ENCODE results near the gene SPAG7.
A peak's percentile ranks its signal among the peaks of the same experiment; 100 is the strongest.

The SPAG7 gene, protein sequence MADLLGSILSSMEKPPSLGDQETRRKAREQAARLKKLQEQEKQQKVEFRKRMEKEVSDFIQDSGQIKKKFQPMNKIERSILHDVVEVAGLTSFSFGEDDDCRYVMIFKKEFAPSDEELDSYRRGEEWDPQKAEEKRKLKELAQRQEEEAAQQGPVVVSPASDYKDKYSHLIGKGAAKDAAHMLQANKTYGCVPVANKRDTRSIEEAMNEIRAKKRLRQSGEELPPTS

DNA sequence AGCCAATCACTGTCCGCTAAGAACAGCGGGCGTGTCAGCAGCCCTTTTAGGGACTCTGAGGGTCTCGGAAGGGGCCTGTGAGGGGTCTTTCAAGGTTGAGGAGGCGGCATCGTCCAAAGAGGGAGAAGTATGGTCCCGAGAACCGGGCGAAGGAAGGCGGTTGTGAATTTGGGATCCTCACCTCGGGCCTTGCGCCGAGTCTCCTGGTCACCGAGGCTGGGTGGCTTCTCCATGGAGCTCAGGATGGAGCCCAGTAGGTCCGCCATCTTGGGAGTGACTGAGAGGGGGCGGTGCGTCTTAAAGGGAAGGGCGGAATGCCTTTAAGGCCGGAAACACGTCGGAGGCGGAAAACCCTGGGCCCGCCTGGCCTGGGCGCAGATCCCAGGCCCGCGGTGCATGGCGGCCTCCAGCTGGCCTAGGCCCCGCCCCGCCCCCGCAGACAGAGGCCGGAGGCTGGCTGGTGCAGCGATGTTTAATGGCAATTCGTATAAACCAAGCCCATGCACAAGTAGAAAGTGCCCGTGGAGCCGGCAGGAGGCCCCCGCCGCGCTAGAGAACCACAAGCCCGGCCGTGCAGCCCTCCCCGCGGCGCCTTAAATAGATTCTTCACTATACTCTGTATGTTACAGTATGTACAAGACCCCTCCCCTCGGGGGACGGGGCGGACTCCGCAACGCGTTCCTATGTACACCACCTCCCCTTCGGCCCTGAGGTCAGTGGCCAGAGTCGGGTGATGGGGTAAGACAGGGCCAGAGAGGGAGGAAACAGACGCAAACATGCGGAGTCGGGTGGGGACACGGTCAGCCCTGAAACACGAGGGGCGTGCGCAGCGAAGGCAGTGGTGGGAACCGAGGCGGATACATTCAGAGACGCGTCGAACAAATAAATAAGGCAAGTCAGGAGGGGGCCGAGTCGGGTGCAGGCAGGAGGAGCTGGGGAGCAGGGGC is at the start of gene SPAG7:
Gene SPAG7 (minus strand): TSS at position 279 of the 947 bp plus-strand sequence. CDS start 13 bp downstream, at position 266.
- TF ChIP-seq, protein P1, sequence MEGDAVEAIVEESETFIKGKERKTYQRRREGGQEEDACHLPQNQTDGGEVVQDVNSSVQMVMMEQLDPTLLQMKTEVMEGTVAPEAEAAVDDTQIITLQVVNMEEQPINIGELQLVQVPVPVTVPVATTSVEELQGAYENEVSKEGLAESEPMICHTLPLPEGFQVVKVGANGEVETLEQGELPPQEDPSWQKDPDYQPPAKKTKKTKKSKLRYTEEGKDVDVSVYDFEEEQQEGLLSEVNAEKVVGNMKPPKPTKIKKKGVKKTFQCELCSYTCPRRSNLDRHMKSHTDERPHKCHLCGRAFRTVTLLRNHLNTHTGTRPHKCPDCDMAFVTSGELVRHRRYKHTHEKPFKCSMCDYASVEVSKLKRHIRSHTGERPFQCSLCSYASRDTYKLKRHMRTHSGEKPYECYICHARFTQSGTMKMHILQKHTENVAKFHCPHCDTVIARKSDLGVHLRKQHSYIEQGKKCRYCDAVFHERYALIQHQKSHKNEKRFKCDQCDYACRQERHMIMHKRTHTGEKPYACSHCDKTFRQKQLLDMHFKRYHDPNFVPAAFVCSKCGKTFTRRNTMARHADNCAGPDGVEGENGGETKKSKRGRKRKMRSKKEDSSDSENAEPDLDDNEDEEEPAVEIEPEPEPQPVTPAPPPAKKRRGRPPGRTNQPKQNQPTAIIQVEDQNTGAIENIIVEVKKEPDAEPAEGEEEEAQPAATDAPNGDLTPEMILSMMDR (IDR thresholded peaks at IDR 0.05; ENCODE audit: insufficient read depth, low read length, missing control alignments): no peak
- DNase-seq (ENCODE audit: low read depth, low spot score): peak; percentile 90
- H3K4me3 ChIP-seq (ENCODE audit: low read depth, low read length): peak within 1 kb of the TSS; percentile 81
- ChIA-PET CTCF (interaction anchor here (1.3 to 3.6 kb wide), 7 partner anchors 10 to 59 kb away, joined by 3 to 19 read pairs (median 11); partner anchors contain the start of genes CAMTA2 and ENO3), POLR2A (interaction anchor here (1.2 to 9.7 kb wide), 7 partner anchors 10 to 59 kb away, joined by 4 to 119 read pairs (median 9); partner anchors contain the start of genes CAMTA2, ENO3, PFN1 and RNF167)

DNA sequence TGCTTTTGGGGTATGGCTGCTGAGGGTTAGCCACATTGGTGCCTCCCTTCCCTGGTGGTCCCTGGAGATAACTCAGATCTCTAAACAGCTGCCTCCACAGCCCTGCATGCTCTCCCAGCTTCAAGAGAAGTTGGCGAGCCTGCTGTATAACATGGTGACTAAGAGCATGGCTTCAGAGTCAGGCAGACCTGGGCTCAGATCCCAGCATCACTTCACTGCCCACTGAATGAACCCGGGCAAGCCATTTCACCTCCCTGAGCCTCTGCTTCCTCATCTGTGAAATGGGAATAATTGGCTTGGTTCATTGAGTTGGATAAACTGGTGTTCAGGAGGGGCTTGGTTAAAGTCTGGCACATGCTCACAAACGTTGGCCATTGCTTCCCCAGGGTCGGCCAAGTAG is 46.7 kb upstream of the SPAG7 start:
- TF ChIP-seq, protein P1 (IDR thresholded peaks at IDR 0.05; ENCODE audit: insufficient read depth, low read length, missing control alignments): no peak
- ChIA-PET CTCF (interaction anchor here (1.6 kb wide), 1 partner anchor 17 kb away, joined by 3 read pairs; no protein-coding TSS in a partner anchor), POLR2A (interaction anchor here (1.6 kb wide), 1 partner anchor 9 kb away, joined by 5 read pairs; no protein-coding TSS in a partner anchor)
- H3K4me3 ChIP-seq (ENCODE audit: low read depth, low read length): no peak overlapping the region
- DNase-seq (ENCODE audit: low read depth, low spot score): no peak

DNA sequence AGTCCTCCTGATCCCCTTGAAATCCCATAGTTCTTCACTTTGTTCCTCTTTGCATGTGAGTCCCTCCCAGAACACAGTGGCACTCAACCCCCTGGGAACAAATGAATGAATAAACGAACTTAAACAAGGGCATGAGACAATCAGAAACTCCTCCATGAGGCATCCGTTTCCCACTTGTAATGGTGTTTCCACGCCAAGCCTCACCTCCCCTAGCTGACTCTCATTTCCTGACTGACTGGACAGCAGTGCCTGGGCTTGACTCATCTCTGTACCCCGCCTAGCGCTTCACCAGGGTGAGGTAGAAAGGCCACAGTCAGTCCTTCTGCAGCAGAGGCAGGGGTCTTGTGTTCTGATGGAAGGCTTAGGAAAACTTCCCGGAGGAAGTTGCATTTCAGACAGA is 44.3 kb upstream of the SPAG7 start:
- TF ChIP-seq, protein P1 (IDR thresholded peaks at IDR 0.05; ENCODE audit: insufficient read depth, low read length, missing control alignments): no peak
- ChIA-PET POLR2A (interaction anchor here (1.6 kb wide), 1 partner anchor 15 kb away, joined by 4 read pairs; the partner anchor contains the start of genes INCA1 and KIF1C), CTCF (interaction anchor here (0.7 to 1.6 kb wide), 2 partner anchors 20 to 24 kb away, joined by 3 to 4 read pairs; partner anchors contain the start of gene CAMTA2)
- H3K4me3 ChIP-seq (ENCODE audit: low read depth, low read length): no peak overlapping the region
- no peak for DNase-seq (ENCODE audit: low read depth, low spot score)

DNA sequence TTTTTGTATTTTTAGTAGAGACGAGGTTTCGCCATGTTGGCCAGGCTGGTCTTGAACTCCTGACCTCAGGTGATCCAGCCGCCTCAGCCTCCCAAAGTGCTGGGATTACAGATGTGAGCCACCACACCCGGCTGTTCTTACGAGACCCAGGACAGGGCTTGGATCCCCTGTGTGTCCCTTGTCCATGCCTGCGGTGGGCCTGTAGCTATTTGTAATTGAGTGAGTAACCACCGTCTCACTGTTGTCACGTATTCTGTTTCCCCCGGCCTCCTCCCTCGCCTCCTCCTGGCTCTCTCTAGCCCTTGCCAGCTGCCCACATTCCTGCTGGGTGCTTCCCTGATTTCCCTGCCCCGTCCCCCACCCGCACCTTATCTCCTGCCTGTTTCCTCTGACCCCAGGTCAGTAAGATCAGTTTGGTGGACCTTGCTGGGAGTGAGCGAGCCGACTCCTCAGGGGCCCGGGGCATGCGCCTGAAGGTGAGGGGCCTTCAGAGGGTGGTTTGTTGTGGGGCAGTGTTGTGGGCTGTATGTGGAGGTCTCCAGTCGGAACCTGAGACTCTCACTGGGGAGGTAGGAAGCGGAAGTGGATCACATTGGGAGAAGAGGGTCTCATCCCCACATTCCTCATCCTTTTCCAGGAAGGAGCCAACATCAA is 35.7 kb upstream of the SPAG7 start:
- DNase-seq (ENCODE audit: low read depth, low spot score): no peak
- TF ChIP-seq, protein P1 (IDR thresholded peaks at IDR 0.05; ENCODE audit: insufficient read depth, low read length, missing control alignments): no peak
- H3K4me3 ChIP-seq (ENCODE audit: low read depth, low read length): no peak overlapping the region
- CTCF ChIA-PET: interaction anchor here (1.8 kb wide), 1 partner anchor 29 kb away, joined by 4 read pairs; no protein-coding TSS in a partner anchor
- POLR2A ChIA-PET: no interaction called here

DNA sequence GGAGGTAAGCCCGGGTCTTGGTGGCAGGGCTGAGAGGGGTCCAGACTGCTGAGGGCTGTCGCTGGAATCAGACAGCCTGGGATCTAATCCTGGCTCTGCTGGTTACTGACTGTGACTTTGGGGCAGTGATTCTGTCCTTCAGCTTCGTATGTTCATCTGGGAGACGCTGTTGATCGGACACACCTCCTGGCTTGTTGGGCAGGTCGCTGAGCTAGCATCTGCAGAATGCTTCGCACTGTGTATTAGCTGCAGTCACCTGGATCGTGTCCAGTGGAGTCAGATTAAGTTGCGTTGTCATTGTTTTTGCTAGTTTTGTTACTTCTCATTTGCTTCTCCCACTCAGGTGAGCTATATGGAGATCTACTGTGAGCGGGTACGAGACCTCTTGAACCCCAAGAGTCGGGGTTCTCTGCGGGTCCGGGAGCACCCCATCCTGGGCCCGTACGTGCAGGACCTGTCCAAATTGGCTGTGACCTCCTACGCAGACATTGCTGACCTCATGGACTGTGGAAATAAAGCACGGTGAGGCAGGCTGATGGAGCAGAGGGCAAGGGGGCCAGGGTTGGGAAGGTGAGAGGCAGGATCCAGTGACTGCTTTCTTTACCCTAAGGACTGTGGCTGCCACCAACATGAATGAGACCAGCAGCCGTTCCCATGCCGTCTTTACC is 34.6 kb upstream of the SPAG7 start:
- POLR2A ChIA-PET: no interaction called here
- TF ChIP-seq, protein P1 (IDR thresholded peaks at IDR 0.05; ENCODE audit: insufficient read depth, low read length, missing control alignments): no peak
- DNase-seq (ENCODE audit: low read depth, low spot score): no peak
- no peak overlapping the region for H3K4me3 ChIP-seq (ENCODE audit: low read depth, low read length)
- CTCF ChIA-PET: interaction anchor here (0.6 to 1.8 kb wide), 4 partner anchors 14 to 93 kb away, joined by 3 to 4 read pairs (median 4); no protein-coding TSS in a partner anchor

All from AG04449 (cell line).